GM18519 (cell line): ENCODE measurements around the gene NAV2.
"Not testable (repeated sequence)": the region's sequence is repeated elsewhere in the genome, so short reads cannot be mapped to it uniquely, and the experiment has no call there.

ENCODE experiments used
- ATAC-seq: cut with Tn5 transposase; IDR thresholded peaks from one replicate; pipeline ENCODE4 v1.9.1; 2021; ENCODE audit warnings: mild to moderate bottlenecking, moderate library complexity; ENCODE audit not compliant: unreplicated experiment, low FRiP score

The NAV2 gene

DNA sequence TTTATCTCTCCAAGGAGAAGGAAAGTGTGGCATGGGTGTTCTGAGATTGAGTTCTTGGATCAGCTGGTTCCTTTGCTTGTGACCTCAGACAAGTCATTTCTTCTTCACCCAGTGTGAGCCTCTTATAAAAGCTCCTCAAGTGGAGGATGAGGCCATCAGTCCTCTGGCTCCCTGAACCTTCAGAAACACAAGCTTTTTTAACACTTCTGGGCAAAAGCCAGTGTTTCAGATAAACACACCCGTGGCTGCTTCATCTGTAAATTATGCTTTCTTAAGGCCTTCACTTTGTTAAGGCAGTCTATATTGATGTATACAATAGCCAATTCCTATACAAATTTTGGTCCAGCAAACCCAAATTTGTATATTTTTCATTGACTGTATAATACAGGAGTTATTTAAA is 267.8 kb downstream of the NAV2 start:
- ATAC-seq, result no peak

DNA sequence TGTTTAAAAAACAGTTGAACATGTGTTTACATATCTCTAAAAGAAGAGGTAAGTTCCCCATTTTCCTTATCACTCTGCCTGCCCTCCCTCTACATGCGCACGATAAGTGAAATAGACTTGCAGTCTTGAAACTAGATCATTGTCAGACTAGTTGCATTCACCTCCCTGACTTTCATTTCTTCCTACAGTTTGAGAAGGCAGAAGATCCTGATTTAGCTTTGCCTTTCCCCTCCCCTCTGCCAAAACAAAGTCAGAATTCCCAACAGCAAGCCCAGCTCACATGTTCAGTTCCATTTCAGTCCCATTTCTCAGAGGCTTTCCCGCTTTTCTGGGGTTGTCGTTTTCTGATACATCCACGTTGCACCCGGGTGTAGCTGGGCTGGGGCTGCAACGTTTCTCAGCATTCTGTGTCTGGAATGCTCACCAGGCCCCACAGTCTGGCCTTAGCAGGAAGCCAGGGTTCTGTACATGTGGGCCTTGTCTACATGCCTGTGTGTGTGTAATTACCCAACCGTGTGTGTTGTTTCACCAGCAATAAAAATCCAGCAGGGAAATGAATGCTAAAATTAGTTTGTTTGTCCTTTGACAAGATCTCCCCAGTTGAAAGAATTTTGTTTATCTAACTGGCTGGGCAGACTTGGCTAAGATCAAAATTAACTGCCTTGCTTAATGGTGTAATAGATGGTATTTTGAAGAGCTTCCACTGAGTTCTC is 268.5 kb downstream of the NAV2 start:
- no peak for ATAC-seq

DNA sequence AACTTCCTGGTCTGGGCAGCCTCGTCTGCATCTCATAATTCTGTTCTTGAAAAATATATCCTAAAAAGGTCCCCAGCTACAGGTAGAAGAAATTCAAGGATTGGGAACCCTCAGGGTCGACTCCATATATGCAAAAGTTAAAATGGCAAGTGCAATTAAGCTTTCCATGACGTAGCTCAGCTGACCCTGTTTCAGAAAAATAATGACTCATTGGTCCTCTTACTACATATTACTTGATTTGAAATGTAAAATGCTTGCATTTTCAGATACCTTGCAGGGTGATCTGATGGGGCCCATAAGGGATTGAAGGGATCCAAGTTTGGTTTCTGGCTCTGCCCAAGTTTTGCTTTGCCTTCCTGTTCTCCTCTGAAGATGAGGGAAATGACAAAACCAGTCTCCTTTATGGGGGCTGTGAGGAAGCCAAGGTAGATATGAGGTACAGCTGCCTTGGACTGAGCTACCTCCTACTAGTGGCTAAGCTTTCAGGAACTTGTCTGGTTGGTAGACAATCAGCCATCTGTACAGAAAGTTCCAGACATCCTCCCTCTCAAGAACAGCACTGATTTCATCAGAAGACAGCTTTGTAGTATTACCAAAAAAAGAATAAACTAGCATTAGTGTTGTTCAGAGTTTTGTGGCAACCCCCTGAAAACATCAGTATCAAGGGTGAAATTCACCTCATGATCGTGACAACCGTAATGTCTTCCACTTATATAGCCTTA is 270.3 kb downstream of the NAV2 start:
- ATAC-seq, result no peak

- no peak for ATAC-seq
Measured at GRCh38 chr11:19984048-19984742, 271.6 kb downstream of the NAV2 start.

DNA sequence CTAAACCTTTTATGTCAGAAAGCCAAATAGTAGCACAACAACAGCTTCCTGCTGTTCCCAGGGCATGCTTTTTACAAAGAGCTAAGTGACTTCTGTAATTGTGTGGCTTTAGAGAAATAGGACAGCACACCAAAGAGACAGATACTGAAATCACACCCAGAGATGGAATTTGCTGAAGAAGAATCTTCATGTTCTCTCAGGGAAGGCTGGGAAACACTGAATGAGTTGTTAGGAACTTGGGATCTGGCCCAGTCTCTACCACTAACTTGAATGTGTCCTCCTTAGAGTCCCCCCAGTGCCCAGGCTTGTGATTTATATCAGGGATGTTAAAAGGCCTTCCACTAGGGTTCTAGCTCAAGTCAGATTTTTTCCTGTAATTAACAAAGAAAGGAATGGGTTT is 272.5 kb downstream of the NAV2 start:
- no peak for ATAC-seq

DNA sequence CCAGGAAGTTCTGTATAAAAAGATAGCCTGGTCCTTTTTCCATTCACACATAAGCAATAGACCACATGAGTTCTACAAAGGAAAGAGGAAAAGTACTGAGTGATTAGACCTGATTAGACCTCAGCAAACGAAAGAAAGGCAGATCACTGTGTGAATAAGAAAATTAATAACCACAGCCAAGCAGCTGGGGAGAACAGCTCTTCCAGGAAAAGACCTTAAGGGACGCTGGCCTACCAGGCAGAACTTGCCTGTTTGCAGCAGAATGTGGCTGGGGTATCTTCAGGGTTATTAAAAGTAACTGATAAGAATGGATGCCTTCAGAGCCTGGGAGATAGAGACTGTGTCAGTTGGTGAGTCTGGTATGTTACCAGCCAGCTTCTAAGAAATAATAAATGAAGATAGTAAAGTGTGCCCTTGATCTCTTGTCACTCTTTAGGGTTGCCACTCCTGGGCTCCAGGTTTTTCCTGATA is 274.7 kb downstream of the NAV2 start:
- no peak for ATAC-seq

GRCh38 chr11:19988598-19988997 is 276.0 kb downstream of the NAV2 start:
- ATAC-seq, result no peak

DNA sequence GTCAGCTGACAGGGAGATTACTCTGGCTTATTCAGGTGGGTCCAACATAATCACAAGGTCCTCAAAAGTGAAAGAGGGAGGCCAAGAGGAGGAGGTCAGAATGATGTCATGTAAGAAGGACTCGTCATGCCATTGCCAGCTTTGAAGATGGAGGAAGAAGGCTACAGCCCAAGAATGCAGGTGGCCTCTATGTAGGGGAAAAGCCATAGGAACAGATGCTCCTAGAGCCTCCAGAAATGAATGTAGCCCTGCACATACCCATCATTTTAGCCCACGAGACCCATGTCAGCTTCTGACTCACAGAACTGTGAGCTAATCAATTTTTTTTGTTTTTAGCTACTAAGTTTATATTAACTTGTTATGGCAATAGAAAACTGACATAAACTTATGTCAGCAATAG is 276.6 kb downstream of the NAV2 start:
- ATAC-seq, result no peak

DNA sequence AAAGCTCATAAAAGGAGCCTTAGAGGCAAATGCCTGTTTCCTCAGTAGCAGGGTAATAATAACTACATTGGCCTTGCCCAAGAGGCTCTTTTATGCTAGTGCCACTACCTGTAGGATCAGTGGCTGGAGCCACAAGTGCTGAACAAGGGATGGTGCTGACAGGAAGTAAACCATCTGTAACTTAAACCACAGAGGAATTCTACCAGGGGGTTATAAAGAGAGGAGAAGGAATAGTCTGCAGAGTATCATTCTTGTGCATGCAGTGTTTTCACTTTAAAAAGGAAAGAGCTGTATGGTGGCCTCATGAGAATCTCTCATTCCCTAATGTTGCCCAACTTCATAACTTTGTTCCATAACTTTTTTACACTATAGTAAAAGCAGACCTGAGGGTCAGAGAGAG is 279.5 kb downstream of the NAV2 start:
- ATAC-seq, result no peak

GRCh38 chr11:19992998-19993397 is 280.4 kb downstream of the NAV2 start:
- no peak for ATAC-seq

DNA sequence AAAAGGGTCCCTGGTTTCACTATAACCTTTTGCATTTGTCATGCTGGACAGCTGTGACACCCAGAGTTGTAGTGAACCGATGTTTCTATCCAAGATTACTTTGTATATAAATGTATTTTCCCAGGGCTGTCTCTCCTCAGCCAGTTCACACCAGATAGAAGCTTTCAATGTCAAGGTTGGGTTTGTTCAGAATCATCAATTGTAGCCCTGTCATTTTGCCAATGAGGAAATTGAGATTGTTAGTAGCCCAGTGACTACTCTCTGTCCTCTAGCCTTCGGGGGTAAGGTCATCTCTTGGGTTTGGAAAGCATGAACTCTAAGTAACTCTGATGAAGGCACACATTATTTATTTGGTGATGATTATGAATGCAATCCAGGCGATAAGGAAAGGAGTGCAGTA is 282.0 kb downstream of the NAV2 start:
- no peak for ATAC-seq

- no peak for ATAC-seq
Measured at GRCh38 chr11:19995145-19995544, 282.5 kb downstream of the NAV2 start.

DNA sequence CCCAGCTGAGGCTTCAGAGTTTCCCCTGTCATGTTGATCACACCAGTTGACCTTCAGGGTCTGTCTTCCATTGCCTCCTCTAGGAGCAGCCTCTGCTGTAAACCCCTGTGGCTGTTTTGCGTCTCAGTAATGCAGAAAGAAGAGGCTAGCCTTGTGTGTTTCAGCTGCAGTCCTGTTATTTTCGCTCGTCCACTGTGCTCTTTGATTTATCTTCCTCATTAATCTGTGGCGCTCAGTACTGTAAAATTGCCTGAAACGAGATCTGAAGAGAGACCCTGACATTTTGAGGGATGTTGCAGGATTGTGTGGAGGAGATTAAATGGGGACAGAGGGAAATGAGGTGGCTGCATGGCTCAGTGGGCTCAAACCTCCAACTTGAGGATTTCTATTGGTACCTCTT is 283.9 kb downstream of the NAV2 start:
- ATAC-seq, result no peak

DNA sequence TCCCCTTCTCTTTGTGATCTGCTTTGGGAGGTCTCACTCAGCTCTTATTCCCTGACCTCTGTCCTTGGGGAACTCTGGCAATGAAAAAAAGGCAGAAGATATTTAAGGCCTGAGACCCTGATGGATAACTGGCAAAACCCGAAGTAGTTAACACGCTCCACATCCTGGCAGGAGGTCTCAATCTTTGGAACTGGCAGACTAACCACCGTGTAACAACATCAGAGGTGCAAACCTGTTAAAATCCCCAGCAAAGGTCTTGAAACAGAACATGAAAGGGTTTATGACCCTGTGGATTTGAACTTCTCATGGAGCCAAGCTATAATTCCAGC is 287.3 kb downstream of the NAV2 start:
- ATAC-seq, result no peak

DNA sequence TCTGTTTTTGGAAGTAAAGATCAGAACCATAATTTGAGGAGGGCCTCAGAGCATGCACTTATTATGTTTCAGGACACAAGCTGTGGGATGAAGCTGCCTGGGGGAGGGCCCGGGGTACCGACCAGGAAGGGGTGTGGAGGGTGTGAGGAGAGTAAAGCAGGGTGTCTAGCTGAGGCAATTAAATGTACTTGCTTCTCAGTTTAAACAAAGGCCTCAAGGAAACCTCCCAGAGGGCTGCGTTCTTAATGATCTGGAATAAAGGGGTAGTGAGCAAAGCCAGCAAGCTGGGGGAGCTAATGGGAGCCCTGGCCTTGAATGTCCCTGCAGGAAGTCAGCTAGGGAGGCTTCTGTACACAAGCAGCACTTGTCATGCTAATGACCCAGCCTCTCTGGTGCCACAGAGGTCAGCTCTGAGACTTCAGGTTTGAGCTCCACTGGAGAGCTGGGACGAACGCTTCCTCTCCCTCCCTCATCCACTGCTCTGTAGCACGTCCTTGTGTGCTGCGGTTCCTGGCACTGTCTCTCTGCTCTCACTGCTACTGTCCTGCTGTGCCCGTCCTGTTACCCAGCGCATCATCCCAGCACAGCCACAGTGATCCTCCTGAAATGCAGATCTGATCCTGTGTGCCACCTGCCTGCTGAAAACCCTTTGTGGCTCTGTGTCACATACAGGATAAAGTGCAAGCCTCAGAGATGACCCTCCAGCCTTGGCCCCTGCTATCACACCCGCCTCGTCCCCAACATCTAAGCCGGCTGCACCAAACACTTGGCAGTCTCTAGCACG is 287.9 kb downstream of the NAV2 start:
- ATAC-seq, result no peak

GRCh38 chr11:20002312-20003216 is 289.9 kb downstream of the NAV2 start:
- no peak for ATAC-seq

DNA sequence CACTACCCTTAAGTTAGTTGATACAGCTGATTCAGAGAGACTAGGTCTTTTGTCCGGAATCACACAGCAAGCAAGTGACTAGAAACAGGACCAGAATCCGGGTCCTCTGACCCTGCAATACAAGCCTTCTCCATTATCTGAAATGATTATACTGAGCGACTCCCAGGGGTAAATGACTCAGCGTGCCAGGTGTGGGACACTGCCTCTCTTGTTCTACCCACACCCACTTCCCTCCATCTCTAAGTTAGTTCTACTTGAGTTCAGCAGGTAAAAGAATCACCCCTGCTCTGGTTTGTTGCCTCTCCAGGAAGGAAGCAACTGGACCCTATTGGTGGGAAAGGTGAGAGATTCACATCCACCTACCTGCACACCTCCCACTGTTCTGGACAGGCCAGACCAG is 290.7 kb downstream of the NAV2 start:
- no peak for ATAC-seq

DNA sequence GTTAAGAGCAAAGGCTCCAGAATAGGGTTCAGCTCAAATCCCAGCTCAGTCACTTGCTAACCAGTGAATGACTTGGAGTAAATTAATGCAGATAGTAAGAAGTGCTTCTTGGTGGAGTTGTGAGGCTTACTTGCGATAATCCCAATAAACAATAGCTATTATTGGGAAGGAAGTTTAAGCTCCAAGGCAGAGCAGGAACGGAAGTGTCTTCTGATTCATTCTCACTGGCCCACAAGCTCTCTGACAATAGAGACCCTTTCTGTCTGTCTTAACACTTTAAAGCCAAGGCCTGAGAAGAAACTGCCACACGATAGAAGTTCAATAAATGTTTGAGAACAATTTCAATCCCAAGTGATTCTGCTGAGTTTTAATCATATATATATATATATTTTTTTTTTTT is 292.2 kb downstream of the NAV2 start:
- no peak for ATAC-seq

- ATAC-seq, result no peak
Measured at GRCh38 chr11:20005747-20006146, 293.1 kb downstream of the NAV2 start.

DNA sequence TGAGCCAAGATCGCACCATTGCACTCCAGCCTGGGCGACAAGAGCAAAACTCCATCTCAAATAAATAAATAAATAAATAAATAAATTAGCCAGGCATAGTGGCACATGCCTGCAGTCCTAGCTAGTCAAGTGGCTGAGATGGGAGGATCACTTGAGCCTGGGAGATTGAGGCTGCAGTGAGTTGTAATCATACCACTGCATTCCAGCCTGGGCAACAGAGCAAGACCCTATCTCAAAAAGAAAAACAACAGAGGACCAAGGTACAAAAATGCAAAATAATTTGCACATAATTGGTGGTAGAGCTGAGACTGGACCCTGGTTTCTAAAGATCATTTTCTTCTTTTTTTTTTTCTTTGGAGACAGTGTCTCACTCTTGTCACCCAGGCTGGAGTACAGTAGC is 294.0 kb downstream of the NAV2 start:
- not testable (repeated sequence) for ATAC-seq
